CD14-positive monocyte (primary cell): ENCODE data around the gene CELF1. TPM values are rescaled to one million over a fixed set of nuclear protein-coding genes. Genes with fewer than 3 reads are reported as not detected.

Source experiments
- DNase-seq, 3 donors: peaks; one replicate each; pipeline ENCODE4 v3.0.0-alpha.2; 2011 to 2022
- H2AFZ ChIP-seq: 2 replicates; pipeline ENCODE4 v1.6.0; 2012; ENCODE audit warnings: mild to moderate bottlenecking, low read depth, low read length, inconsistent platforms; ENCODE audit not compliant: insufficient read depth, poor library complexity, severe bottlenecking
- H3K27ac ChIP-seq, 2 donors: 1 replicate in 1 of 2; 2 replicates in 1 of 2; pipeline ENCODE4 v1.5.1; 2012 to 2013; ENCODE audit warnings: low read length in 2 of 2, control low read depth in 1 of 2, inconsistent platforms in 1 of 2, low read depth in 1 of 2, mild to moderate bottlenecking in 1 of 2
- H3K27me3 ChIP-seq, 2 donors: one replicate each; pipeline versions ENCODE4 v1.6.0 to v1.6.1; 2011 to 2013; ENCODE audit warnings: low read length in 2 of 2; ENCODE audit not compliant: control insufficient read depth in 2 of 2, insufficient read depth in 2 of 2
- H3K36me3 ChIP-seq, 2 donors: replicated peaks in 1 of 2; 1 replicate in 1 of 2; 2 replicates in 1 of 2; pipeline versions ENCODE4 v1.5.1 to v1.6.1; 2012 to 2013; ENCODE audit warnings: low read length in 2 of 2, control low read depth in 1 of 2, inconsistent platforms in 1 of 2, mild to moderate bottlenecking in 1 of 2; ENCODE audit not compliant: insufficient read depth in 2 of 2, control insufficient read depth in 1 of 2
- H3K4me1 ChIP-seq, 2 donors: 1 replicate in 1 of 2; 2 replicates in 1 of 2; pipeline versions ENCODE4 v1.5.1 to v1.6.1; 2012 to 2013; ENCODE audit warnings: low read length in 2 of 2, control low read depth in 1 of 2, inconsistent platforms in 1 of 2, mild to moderate bottlenecking in 1 of 2, moderate library complexity in 1 of 2; ENCODE audit not compliant: insufficient read depth in 2 of 2, control insufficient read depth in 1 of 2
- H3K4me2 ChIP-seq: replicated peaks from 2 replicates; pipeline ENCODE3; 2012; ENCODE audit warnings: low read length, moderate library complexity, mild to moderate bottlenecking; ENCODE audit not compliant: poor library complexity, severe bottlenecking; ENCODE audit errors: extremely low read depth
- H3K4me3 ChIP-seq, 3 experiments: fragments of 200-600 bp in 1 of 3; sonication (generic) in 1 of 3; replicated peaks in 1 of 3; 1 replicate in 2 of 3; 2 replicates in 1 of 3; pipeline ENCODE4 v1.5.1; 2011 to 2013; ENCODE audit warnings: low read length in 3 of 3, mild to moderate bottlenecking in 3 of 3, control low read depth in 2 of 3, low read depth in 2 of 3, inconsistent platforms in 1 of 3, moderate library complexity in 1 of 3
- H3K79me2 ChIP-seq: 2 replicates; pipeline ENCODE4 v1.6.0; 2012; ENCODE audit warnings: mild to moderate bottlenecking, control low read depth, inconsistent platforms, low read length, moderate library complexity; ENCODE audit not compliant: insufficient read depth
- H3K9ac ChIP-seq: 2 replicates; pipeline ENCODE4 v1.6.0; 2017; ENCODE audit warnings: low read length, mild to moderate bottlenecking; ENCODE audit not compliant: insufficient read depth, poor library complexity, severe bottlenecking
- H3K9me3 ChIP-seq, 2 donors: replicated peaks in 1 of 2; 1 replicate in 1 of 2; 2 replicates in 1 of 2; pipeline versions ENCODE4 v1.5.1 to v1.6.1; 2012 to 2013; ENCODE audit warnings: low read length in 2 of 2, control low read depth in 1 of 2; ENCODE audit not compliant: control insufficient read depth in 1 of 2, insufficient read depth in 1 of 2
- H4K20me1 ChIP-seq: 2 replicates; pipeline ENCODE4 v1.6.0; 2012; ENCODE audit warnings: mild to moderate bottlenecking, low read length, control low read depth, moderate library complexity; ENCODE audit not compliant: insufficient read depth
- H3K27ac Mint-ChIP-seq, 7 donors: one replicate each; pipeline ENCODE4 v1.8.0; 2020; ENCODE audit warnings: mild to moderate bottlenecking in 7 of 7, mixed read lengths in 7 of 7, moderate library complexity in 6 of 7, inconsistent platforms in 2 of 7
- H3K27me3 Mint-ChIP-seq, 3 donors: one replicate each; pipeline ENCODE4 v1.8.0; 2021 to 2022; ENCODE audit warnings: low read depth in 3 of 3, mild to moderate bottlenecking in 3 of 3, mixed read lengths in 3 of 3, moderate library complexity in 3 of 3, inconsistent platforms in 1 of 3
- H3K36me3 Mint-ChIP-seq, 2 donors: one replicate each; pipeline ENCODE4 v1.8.0; 2020; ENCODE audit warnings: mixed read lengths in 2 of 2, inconsistent platforms in 1 of 2, mild to moderate bottlenecking in 1 of 2
- H3K4me1 Mint-ChIP-seq: one replicate; pipeline ENCODE4 v1.8.0; 2020; ENCODE audit warnings: mild to moderate bottlenecking, mixed read lengths
- H3K4me3 Mint-ChIP-seq, 2 donors: one replicate each; pipeline ENCODE4 v1.8.0; 2020; ENCODE audit warnings: mild to moderate bottlenecking in 2 of 2, mixed read lengths in 2 of 2, moderate library complexity in 1 of 2
- H3K9me3 Mint-ChIP-seq, 7 donors: one replicate each; pipeline ENCODE4 v1.8.0; 2020 to 2022; ENCODE audit warnings: mixed read lengths in 7 of 7, mild to moderate bottlenecking in 6 of 7, moderate library complexity in 6 of 7, inconsistent platforms in 2 of 7
- WGBS: methylation state at CpG from one replicate; pipeline ENCODE4 v1.1.5; 2013; ENCODE audit warnings: missing lambda C conversion rate; ENCODE audit not compliant: insufficient coverage; 5-methylcytosine and 5-hydroxymethylcytosine counted together
- intact Hi-C, 2 donors: fragments of 100-400 bp; cut with micrococcal nuclease; formaldehyde crosslinking; loops; one replicate each; pipeline versions ENCODE4 v1.15.0 to v1.15.1; 2023
- polyA plus RNA-seq, 3 donors: library from polyadenylated mRNA; depleted of rRNA in 1 of 3; unstranded in 2 of 3; stranded (reverse) in 1 of 3; fragments of 300-500 nt in 2 of 3; fragments of >200 nt in 1 of 3; fragmentation: Illumina TruSeq in 2 of 3; gene quantifications; 1 replicate in 2 of 3; 2 replicates in 1 of 3; pipeline ENCODE4 v1.2.3, GENCODE V29; 2012 to 2021
- TF ChIP-seq, protein P1 (sequence below): fragments of 200-600 bp; IDR thresholded peaks from one replicate; pipeline ENCODE4 v1.8.0; 2022; ENCODE audit warnings: antibody characterized with exemption, mild to moderate bottlenecking

Gene CELF1
- polyA plus RNA-seq, 3 donors, result 27.2 to 117 (median 39.9) TPM

DNA sequence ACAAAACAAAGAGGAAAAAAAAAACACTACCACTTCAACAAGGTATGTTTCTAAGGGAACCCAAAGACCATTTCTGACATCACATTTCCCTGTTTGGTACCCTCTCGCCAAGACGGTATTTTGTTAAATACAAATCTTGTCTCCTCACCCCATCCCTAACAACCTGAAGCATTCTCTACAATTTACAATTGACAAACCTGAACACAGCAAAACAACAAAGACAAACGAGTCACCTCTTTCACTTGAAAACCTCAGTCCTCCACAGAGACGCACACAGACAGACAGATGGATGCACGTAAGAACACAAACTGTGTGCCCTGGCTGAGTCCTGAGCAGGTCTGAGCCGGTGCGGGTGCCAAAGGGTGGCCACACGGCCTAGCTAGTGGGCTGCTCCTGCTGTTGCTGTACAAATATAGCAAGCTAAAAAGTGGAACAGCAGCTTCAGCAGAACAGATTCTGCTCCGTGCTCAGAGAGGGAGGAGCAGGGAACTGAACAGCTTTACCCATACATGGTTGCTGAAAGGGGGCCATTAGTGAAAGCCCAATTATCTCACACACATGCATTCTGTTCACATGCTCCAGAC is 28.5 kb downstream of the CELF1 start:
- no peak for DNase-seq
- Mint-ChIP-seq H3K4me1 (peaks cover 41% of the 10 kb centered on the region), H3K36me3 (peaks cover 27 to 42% of the 10 kb centered on the region in 2 donors), H3K4me3 (peak overlapping the region in 1 of 2 donors; percentile 13), H3K27ac (peak overlapping the region; percentile 76 to 95 (median 89)), H3K27me3 (peaks cover 0 to 1% (median 0%) of the 10 kb centered on the region in 3 donors), H3K9me3 (no peaks in the 10 kb centered on the region)
- H3K4me1 ChIP-seq, result peaks cover 25 to 26% of the 10 kb centered on the region in 2 donors
- H3K79me2 ChIP-seq, result peaks cover 100% of the 10 kb centered on the region
- H3K27ac ChIP-seq, result peak overlapping the region; percentile 62 to 80
- H3K4me2 ChIP-seq, result peak overlapping the region; percentile 37
- H3K36me3 ChIP-seq, result peaks cover 9 to 15% of the 10 kb centered on the region in 2 donors
- H3K9me3 ChIP-seq, result no peaks in the 10 kb centered on the region
- H3K9ac ChIP-seq, result peak overlapping the region; percentile 17
- H4K20me1 ChIP-seq, result peaks cover 100% of the 10 kb centered on the region
- H3K4me3 ChIP-seq, result peak overlapping the region in 1 of 3 experiments; percentile 34
- TF ChIP-seq, protein P1, sequence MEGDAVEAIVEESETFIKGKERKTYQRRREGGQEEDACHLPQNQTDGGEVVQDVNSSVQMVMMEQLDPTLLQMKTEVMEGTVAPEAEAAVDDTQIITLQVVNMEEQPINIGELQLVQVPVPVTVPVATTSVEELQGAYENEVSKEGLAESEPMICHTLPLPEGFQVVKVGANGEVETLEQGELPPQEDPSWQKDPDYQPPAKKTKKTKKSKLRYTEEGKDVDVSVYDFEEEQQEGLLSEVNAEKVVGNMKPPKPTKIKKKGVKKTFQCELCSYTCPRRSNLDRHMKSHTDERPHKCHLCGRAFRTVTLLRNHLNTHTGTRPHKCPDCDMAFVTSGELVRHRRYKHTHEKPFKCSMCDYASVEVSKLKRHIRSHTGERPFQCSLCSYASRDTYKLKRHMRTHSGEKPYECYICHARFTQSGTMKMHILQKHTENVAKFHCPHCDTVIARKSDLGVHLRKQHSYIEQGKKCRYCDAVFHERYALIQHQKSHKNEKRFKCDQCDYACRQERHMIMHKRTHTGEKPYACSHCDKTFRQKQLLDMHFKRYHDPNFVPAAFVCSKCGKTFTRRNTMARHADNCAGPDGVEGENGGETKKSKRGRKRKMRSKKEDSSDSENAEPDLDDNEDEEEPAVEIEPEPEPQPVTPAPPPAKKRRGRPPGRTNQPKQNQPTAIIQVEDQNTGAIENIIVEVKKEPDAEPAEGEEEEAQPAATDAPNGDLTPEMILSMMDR, result no peak
- H3K27me3 ChIP-seq, result no peaks in the 10 kb centered on the region
- 45% methylated on average over 5 of the region's 9 CpGs for WGBS
- H2AFZ ChIP-seq, result no peak overlapping the region
- intact Hi-C loops, result no loop called here

DNA sequence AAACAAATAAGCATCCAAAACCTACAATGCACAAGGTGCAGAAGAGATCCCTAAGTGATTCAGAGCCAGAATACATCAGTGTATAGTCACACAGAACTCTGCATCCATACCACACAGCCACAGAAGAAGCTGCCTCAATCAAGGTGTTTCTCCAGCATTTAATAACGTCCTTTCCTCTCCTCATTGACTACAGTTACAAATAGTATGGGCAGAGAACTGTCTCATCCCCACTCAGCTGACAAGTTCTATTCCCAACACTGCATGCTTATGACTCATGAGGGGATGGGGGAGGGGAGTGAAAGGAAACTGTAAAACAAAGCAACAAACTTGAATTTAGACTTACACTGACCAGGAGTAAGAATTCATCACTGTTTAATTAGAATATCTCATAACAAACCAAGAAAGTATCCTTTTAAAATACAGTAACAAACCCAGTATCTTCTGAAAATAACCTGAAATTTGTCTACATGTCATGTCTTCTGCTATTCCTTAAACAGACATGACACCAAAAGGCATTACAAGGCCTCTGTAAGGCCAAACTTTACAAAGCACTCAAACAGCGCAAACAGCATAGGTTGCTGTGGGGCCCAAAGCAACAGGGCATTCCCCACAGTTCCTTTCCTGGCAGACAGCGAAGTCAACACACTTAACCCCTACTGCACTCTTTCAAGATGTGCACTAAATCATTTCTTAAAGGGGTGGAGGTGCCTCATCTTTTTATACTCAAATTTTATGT is 29.3 kb downstream of the CELF1 start:
- peak overlapping the region; percentile 37 for H3K4me2 ChIP-seq
- peak; percentile 53 to 75 (median 67) for DNase-seq
- peak overlapping the region; percentile 62 to 80 for H3K27ac ChIP-seq
- 5% methylated on average over 2 of the region's 3 CpGs for WGBS
- Mint-ChIP-seq H3K9me3 (no peaks in the 10 kb centered on the region), H3K27ac (peak overlapping the region; percentile 76 to 95 (median 89)), H3K4me1 (peaks cover 47% of the 10 kb centered on the region), H3K4me3 (peak overlapping the region; percentile 2 to 61), H3K27me3 (peaks cover 0 to 3% (median 0%) of the 10 kb centered on the region in 3 donors), H3K36me3 (peaks cover 27 to 37% of the 10 kb centered on the region in 2 donors)
- H3K4me3 ChIP-seq, result peak overlapping the region in 1 of 3 experiments; percentile 34
- peaks cover 29 to 31% of the 10 kb centered on the region in 2 donors for H3K4me1 ChIP-seq
- no peak overlapping the region for H2AFZ ChIP-seq
- H3K36me3 ChIP-seq, result peaks cover 8 to 9% of the 10 kb centered on the region in 2 donors
- H3K9me3 ChIP-seq, result no peaks in the 10 kb centered on the region
- peak overlapping the region; percentile 17 for H3K9ac ChIP-seq
- intact Hi-C loops, result no loop called here
- peaks cover 100% of the 10 kb centered on the region for H3K79me2 ChIP-seq
- TF ChIP-seq, protein P1, result no peak
- no peaks in the 10 kb centered on the region for H3K27me3 ChIP-seq
- H4K20me1 ChIP-seq, result peaks cover 99% of the 10 kb centered on the region
